WTC11 (cell line): ENCODE measurements around the gene ZPLD1. TPM values are rescaled to one million over a fixed set of nuclear protein-coding genes. Genes with fewer than 3 reads are reported as not detected.

Source experiments
- ATAC-seq: fragments of 200-7000 bp; cut with Tn5 transposase; 2 replicates; pipeline ENCODE4 v1.10.0; 2021; ENCODE audit warnings: mild to moderate bottlenecking, moderate library complexity
- CTCF ChIA-PET: fragments of 300-600 bp; sonication (Branson Sonifier 250); formaldehyde crosslinking; loops from one replicate; lab custom pipeline; 2021; ENCODE audit warnings: antibody characterized with exemption; lab: Charles Lee
- POLR2A ChIA-PET: fragments of 350-600 bp; sonication (Branson Sonifier 250); formaldehyde crosslinking; loops from one replicate; lab custom pipeline; 2021; ENCODE audit warnings: antibody characterized with exemption; lab: Charles Lee
- DNase-seq: peaks from one replicate; pipeline ENCODE4 v3.0.0; 2021; ENCODE audit warnings: low spot score
- H3K27ac Mint-ChIP-seq: 2 replicates; pipeline ENCODE4 v1.8.0; 2021; ENCODE audit warnings: mixed read lengths
- H3K27me3 Mint-ChIP-seq: 2 replicates; pipeline ENCODE4 v1.8.0; 2021; ENCODE audit warnings: low read depth, mild to moderate bottlenecking, moderate library complexity, mixed read lengths
- H3K36me3 Mint-ChIP-seq: 2 replicates; pipeline ENCODE4 v1.8.0; 2021; ENCODE audit warnings: mixed read lengths
- H3K4me1 Mint-ChIP-seq: 2 replicates; pipeline ENCODE4 v1.8.0; 2022; ENCODE audit warnings: mixed read lengths
- H3K4me3 Mint-ChIP-seq: 2 replicates; pipeline ENCODE4 v1.8.0; 2021; ENCODE audit warnings: mild to moderate bottlenecking, moderate library complexity, mixed read lengths
- H3K9me3 Mint-ChIP-seq: 2 replicates; pipeline ENCODE4 v1.8.0; 2021; ENCODE audit warnings: mixed read lengths
- CREB1 ChIP-seq: sonication (generic); formaldehyde crosslinking; IDR thresholded peaks from 2 replicates; pipeline ENCODE4 v1.8.0; 2023; ENCODE audit warnings: mild to moderate bottlenecking, missing genetic modification reagents
- FOXK1 ChIP-seq: sonication (generic); formaldehyde crosslinking; IDR thresholded peaks from 2 replicates; pipeline ENCODE4 v1.8.0; 2022; ENCODE audit warnings: mild to moderate bottlenecking, moderate library complexity, missing genetic modification reagents
- GTF2I ChIP-seq: fragments of 250-450 bp; sonication (Bioruptor Pico); conservative IDR thresholded peaks from 2 replicates; pipeline ENCODE4 v1.4.0; 2021; ENCODE audit warnings: mild to moderate bottlenecking
- KAT7 ChIP-seq: sonication (generic); formaldehyde crosslinking; IDR thresholded peaks from 2 replicates; pipeline ENCODE4 v1.8.1; 2023; ENCODE audit warnings: missing genetic modification reagents, mild to moderate bottlenecking, borderline replicate concordance
- NR2C2 ChIP-seq: sonication (generic); formaldehyde crosslinking; IDR thresholded peaks from 2 replicates; pipeline ENCODE4 v1.8.0; 2022; ENCODE audit warnings: mild to moderate bottlenecking, missing genetic modification reagents
- PRRX2 ChIP-seq: fragments of 250-450 bp; sonication (Bioruptor Pico); IDR thresholded peaks from 2 replicates; pipeline ENCODE4 v1.8.0; 2021; ENCODE audit warnings: mild to moderate bottlenecking
- RELA ChIP-seq: sonication (generic); formaldehyde crosslinking; IDR thresholded peaks from 2 replicates; pipeline ENCODE4 v1.8.1; 2022; ENCODE audit warnings: missing genetic modification reagents, mild to moderate bottlenecking, borderline replicate concordance
- SOX15 ChIP-seq: fragments of 250-450 bp; sonication (Bioruptor Pico); IDR thresholded peaks from 2 replicates; pipeline ENCODE4 v1.9.0; 2021; ENCODE audit warnings: mild to moderate bottlenecking
- TP53 ChIP-seq: sonication (generic); formaldehyde crosslinking; IDR thresholded peaks from 2 replicates; pipeline ENCODE4 v1.8.1; 2023; ENCODE audit warnings: mild to moderate bottlenecking, missing genetic modification reagents
- ZNF396 ChIP-seq: fragments of 250-450 bp; sonication (Bioruptor Pico); IDR thresholded peaks from 2 replicates; pipeline ENCODE4 v1.8.0; 2021; ENCODE audit warnings: mild to moderate bottlenecking, moderate library complexity, borderline replicate concordance
- ZNF532 ChIP-seq: fragments of 250-450 bp; sonication (Bioruptor Pico); IDR thresholded peaks from 2 replicates; pipeline ENCODE4 v1.9.0; 2021; ENCODE audit warnings: mild to moderate bottlenecking, borderline replicate concordance
- total RNA-seq: library from RNA; stranded (reverse); gene quantifications from 3 replicates; pipeline ENCODE4 v1.2.3, GENCODE V29; 2021
- TF ChIP-seq, protein P1 (sequence below): fragments of 250-450 bp; sonication (Bioruptor Pico); conservative IDR thresholded peaks from 2 replicates; pipeline ENCODE4 v1.9.0; 2021; ENCODE audit warnings: mild to moderate bottlenecking
- TF ChIP-seq, protein P2 (sequence below): sonication (generic); formaldehyde crosslinking; IDR thresholded peaks from 2 replicates; pipeline ENCODE4 v1.8.0; 2022; ENCODE audit warnings: missing genetic modification reagents
- TF ChIP-seq, protein P3 (sequence below): sonication (generic); formaldehyde crosslinking; IDR thresholded peaks from 2 replicates; pipeline ENCODE4 v1.8.1; 2022; ENCODE audit warnings: low read depth, mild to moderate bottlenecking, moderate library complexity, missing genetic modification reagents, borderline replicate concordance
- TF ChIP-seq, protein P4 (sequence below): sonication (generic); formaldehyde crosslinking; conservative IDR thresholded peaks from 2 replicates; pipeline ENCODE4 v1.8.1; 2023; ENCODE audit warnings: mild to moderate bottlenecking, low read depth, missing genetic modification reagents, moderate library complexity

Gene ZPLD1
- total RNA-seq, 1 experiment from 2014 or later = not detected

- TF ChIP-seq, protein P1, sequence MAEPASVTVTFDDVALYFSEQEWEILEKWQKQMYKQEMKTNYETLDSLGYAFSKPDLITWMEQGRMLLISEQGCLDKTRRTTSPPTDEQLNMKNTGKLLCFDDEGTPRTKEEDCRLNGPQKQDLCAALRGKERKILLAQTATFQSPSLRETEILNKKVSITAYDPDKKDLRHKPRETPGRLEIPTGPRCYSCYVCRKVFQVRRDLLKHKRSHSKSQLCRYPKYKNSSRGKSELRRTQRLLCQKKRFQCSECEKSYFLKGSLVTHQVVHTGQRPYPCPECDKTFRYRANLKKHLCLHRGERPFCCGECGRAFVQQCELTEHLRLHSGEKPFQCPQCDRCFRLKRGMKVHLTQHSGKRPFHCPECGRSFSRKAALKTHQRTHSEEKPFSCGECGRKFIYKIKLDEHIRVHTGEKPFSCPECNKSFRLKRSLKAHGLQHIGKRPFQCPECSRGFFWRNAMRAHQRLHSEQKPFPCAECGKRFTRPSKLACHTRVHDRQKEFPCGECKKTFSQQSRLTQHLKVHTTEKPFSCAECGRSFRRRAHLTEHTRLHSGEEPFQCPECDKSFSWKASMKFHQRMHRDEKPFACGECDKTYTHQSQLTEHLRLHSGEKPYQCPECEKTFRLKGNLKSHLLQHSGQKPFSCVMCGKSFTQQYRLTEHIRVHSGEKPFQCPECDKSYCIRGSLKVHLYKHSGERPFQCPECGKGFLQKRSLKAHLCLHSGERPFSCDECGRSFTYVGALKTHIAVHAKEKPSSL = no peak
- no peak for TF ChIP-seq SOX15 (CRISPR knock-in tag)
- TF ChIP-seq, protein P2, sequence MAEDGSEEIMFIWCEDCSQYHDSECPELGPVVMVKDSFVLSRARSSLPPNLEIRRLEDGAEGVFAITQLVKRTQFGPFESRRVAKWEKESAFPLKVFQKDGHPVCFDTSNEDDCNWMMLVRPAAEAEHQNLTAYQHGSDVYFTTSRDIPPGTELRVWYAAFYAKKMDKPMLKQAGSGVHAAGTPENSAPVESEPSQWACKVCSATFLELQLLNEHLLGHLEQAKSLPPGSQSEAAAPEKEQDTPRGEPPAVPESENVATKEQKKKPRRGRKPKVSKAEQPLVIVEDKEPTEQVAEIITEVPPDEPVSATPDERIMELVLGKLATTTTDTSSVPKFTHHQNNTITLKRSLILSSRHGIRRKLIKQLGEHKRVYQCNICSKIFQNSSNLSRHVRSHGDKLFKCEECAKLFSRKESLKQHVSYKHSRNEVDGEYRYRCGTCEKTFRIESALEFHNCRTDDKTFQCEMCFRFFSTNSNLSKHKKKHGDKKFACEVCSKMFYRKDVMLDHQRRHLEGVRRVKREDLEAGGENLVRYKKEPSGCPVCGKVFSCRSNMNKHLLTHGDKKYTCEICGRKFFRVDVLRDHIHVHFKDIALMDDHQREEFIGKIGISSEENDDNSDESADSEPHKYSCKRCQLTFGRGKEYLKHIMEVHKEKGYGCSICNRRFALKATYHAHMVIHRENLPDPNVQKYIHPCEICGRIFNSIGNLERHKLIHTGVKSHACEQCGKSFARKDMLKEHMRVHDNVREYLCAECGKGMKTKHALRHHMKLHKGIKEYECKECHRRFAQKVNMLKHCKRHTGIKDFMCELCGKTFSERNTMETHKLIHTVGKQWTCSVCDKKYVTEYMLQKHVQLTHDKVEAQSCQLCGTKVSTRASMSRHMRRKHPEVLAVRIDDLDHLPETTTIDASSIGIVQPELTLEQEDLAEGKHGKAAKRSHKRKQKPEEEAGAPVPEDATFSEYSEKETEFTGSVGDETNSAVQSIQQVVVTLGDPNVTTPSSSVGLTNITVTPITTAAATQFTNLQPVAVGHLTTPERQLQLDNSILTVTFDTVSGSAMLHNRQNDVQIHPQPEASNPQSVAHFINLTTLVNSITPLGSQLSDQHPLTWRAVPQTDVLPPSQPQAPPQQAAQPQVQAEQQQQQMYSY (CRISPR knock-in tag) = no peak
- TF ChIP-seq, protein P3, sequence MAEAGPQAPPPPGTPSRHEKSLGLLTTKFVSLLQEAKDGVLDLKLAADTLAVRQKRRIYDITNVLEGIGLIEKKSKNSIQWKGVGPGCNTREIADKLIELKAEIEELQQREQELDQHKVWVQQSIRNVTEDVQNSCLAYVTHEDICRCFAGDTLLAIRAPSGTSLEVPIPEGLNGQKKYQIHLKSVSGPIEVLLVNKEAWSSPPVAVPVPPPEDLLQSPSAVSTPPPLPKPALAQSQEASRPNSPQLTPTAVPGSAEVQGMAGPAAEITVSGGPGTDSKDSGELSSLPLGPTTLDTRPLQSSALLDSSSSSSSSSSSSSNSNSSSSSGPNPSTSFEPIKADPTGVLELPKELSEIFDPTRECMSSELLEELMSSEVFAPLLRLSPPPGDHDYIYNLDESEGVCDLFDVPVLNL = no peak
Observed at GRCh38 chr3:102488331-102488730, 53.5 kb downstream of the ZPLD1 start (continued).

- POLR2A ChIA-PET = no interaction called here
- no peak overlapping the region for H3K4me3 Mint-ChIP-seq
- TF ChIP-seq ZNF396 (CRISPR knock-in tag) (no peak), FOXK1 (CRISPR knock-in tag) (no peak), NR2C2 (no peak), GTF2I (CRISPR knock-in tag) (no peak), TP53 (CRISPR knock-in tag) (no peak), KAT7 (CRISPR knock-in tag) (no peak), ZNF532 (no peak), CREB1 (CRISPR knock-in tag) (no peak), RELA (CRISPR knock-in tag) (no peak), PRRX2 (no peak)
- TF ChIP-seq, protein P1 = no peak
- TF ChIP-seq, protein P4, sequence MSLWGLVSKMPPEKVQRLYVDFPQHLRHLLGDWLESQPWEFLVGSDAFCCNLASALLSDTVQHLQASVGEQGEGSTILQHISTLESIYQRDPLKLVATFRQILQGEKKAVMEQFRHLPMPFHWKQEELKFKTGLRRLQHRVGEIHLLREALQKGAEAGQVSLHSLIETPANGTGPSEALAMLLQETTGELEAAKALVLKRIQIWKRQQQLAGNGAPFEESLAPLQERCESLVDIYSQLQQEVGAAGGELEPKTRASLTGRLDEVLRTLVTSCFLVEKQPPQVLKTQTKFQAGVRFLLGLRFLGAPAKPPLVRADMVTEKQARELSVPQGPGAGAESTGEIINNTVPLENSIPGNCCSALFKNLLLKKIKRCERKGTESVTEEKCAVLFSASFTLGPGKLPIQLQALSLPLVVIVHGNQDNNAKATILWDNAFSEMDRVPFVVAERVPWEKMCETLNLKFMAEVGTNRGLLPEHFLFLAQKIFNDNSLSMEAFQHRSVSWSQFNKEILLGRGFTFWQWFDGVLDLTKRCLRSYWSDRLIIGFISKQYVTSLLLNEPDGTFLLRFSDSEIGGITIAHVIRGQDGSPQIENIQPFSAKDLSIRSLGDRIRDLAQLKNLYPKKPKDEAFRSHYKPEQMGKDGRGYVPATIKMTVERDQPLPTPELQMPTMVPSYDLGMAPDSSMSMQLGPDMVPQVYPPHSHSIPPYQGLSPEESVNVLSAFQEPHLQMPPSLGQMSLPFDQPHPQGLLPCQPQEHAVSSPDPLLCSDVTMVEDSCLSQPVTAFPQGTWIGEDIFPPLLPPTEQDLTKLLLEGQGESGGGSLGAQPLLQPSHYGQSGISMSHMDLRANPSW (CRISPR knock-in tag) = no peak
Observed at GRCh38 chr3:102492300-102492699, 57.5 kb downstream of the ZPLD1 start.

More at GRCh38 chr3:102492300-102492699, 57.5 kb downstream of the ZPLD1 start:
- CTCF ChIA-PET = no interaction called here
- no peak overlapping the region for H3K27ac Mint-ChIP-seq
- H3K27me3 Mint-ChIP-seq = no peaks in the 10 kb centered on the region
- peaks cover 32% of the 10 kb centered on the region for H3K9me3 Mint-ChIP-seq
- no peaks in the 10 kb centered on the region for H3K4me1 Mint-ChIP-seq
- DNase-seq (no peak), ATAC-seq (no peak)
- H3K36me3 Mint-ChIP-seq = peaks cover 11% of the 10 kb centered on the region
